Measurements from ENCODE around the gene COL9A3. TPM values are rescaled to one million over a fixed set of nuclear protein-coding genes. Genes with fewer than 3 reads are reported as not detected.
"Not testable (repeated sequence)": the region's sequence is repeated elsewhere in the genome, so short reads cannot be mapped to it uniquely, and the experiment has no call there.

COL9A3 gene
- total RNA-seq, 1 donor from 2014 or later = 5.5 TPM

GRCh38 chr20:62859721-62860120, 42.9 kb downstream of the COL9A3 start:
- intact Hi-C loops (cut with DNase I) = no loop called here
- ATAC-seq (no peak), DNase-seq (ENCODE audit: missing footprints) (no peak)

- no peak for DNase-seq (ENCODE audit: missing footprints)
- intact Hi-C loops (cut with DNase I) = no loop called here
Measured at GRCh38 chr20:62860391-62860923, 43.6 kb downstream of the COL9A3 start.

GRCh38 chr20:62860924-62861691, 44.3 kb downstream of the COL9A3 start:
- ATAC-seq = no peak
- intact Hi-C loops (cut with DNase I) = no loop called here
- DNase-seq (ENCODE audit: missing footprints) = no peak

More at GRCh38 chr20:62860391-62860923, 43.6 kb downstream of the COL9A3 start:
- ATAC-seq = no peak

GRCh38 chr20:62861726-62862336, 45.0 kb downstream of the COL9A3 start, which contains the start of gene TCFL5:
TSS of gene TCFL5 (minus strand) at chr20:62861822. CDS start at chr20:62861670, 152 bp downstream.
- intact Hi-C loops (cut with DNase I) = no loop called here
- DNase-seq (ENCODE audit: missing footprints) (peak; percentile 96), ATAC-seq (peak; percentile 98)

GRCh38 chr20:62864207-62864606, 47.4 kb downstream of the COL9A3 start:
- ATAC-seq (no peak), DNase-seq (ENCODE audit: missing footprints) (no peak)
- intact Hi-C loops (cut with DNase I) = no loop called here

GRCh38 chr20:62872184-62872847, 55.5 kb downstream of the COL9A3 start:
- intact Hi-C loops (cut with DNase I) = no loop called here
- no peak for DNase-seq (ENCODE audit: missing footprints)
- no peak for ATAC-seq

- DNase-seq (ENCODE audit: missing footprints) = no peak
- ATAC-seq = no peak
- intact Hi-C loops (cut with DNase I) = loop anchor here (1.0 kb wide), 1 partner anchor 136 kb away; no protein-coding TSS in a partner anchor
Measured at GRCh38 chr20:62872862-62873261, 56.0 kb downstream of the COL9A3 start.

- DNase-seq (ENCODE audit: missing footprints) = no peak
Measured at GRCh38 chr20:62873280-62873679, 56.4 kb downstream of the COL9A3 start.

GRCh38 chr20:62873681-62874031, 56.8 kb downstream of the COL9A3 start:
- intact Hi-C loops (cut with DNase I) = loop anchor here (1.0 kb wide), 1 partner anchor 136 kb away; no protein-coding TSS in a partner anchor
- DNase-seq (ENCODE audit: missing footprints) = peak; percentile 86
- not testable (repeated sequence) for ATAC-seq

More at GRCh38 chr20:62873280-62873679, 56.4 kb downstream of the COL9A3 start:
- no peak for ATAC-seq
- intact Hi-C loops (cut with DNase I) = loop anchor here (1.0 kb wide), 1 partner anchor 136 kb away; no protein-coding TSS in a partner anchor

- ATAC-seq = no peak
- intact Hi-C loops (cut with DNase I) = loop anchor here (5.0 kb wide), 1 partner anchor 52 kb away; the partner anchor contains the start of gene DIDO1
- no peak for DNase-seq (ENCODE audit: missing footprints)
Measured at GRCh38 chr20:62874964-62875344, 58.1 kb downstream of the COL9A3 start.

- peak; percentile 88 for DNase-seq (ENCODE audit: missing footprints)
- peak; percentile 85 for ATAC-seq
- intact Hi-C loops (cut with DNase I) = loop anchor here (5.0 kb wide), 1 partner anchor 52 kb away; the partner anchor contains the start of gene DIDO1
Measured at GRCh38 chr20:62875419-62876361, 58.8 kb downstream of the COL9A3 start.

GRCh38 chr20:62876501-62876901, 59.7 kb downstream of the COL9A3 start:
- intact Hi-C loops (cut with DNase I) = loop anchor here (5.0 kb wide), 1 partner anchor 51 kb away; the partner anchor contains the start of gene DIDO1
- ATAC-seq = no peak
- no peak for DNase-seq (ENCODE audit: missing footprints)

- ATAC-seq (peak; percentile 93), DNase-seq (ENCODE audit: missing footprints) (peak; percentile 91)
- intact Hi-C loops (cut with DNase I) = loop anchor here (5.0 kb wide), 1 partner anchor 50 kb away; the partner anchor contains the start of gene DIDO1
Measured at GRCh38 chr20:62876902-62877816, 60.3 kb downstream of the COL9A3 start.

- no peak for ATAC-seq
- intact Hi-C loops (cut with DNase I) = loop anchor here (5.0 kb wide), 1 partner anchor 49 kb away; the partner anchor contains the start of gene DIDO1
- no peak for DNase-seq (ENCODE audit: missing footprints)
Measured at GRCh38 chr20:62878244-62879038, 61.6 kb downstream of the COL9A3 start.

- ATAC-seq (no peak), DNase-seq (ENCODE audit: missing footprints) (no peak)
- intact Hi-C loops (cut with DNase I) = loop anchor here (5.0 kb wide), 1 partner anchor 48 kb away; the partner anchor contains the start of gene DIDO1
Measured at GRCh38 chr20:62879275-62880146, 62.7 kb downstream of the COL9A3 start.
